UCSD-AML1 (cell line): ENCODE measurements around the gene EXO5.
"Not testable (repeated sequence)": the region's sequence is repeated elsewhere in the genome, so short reads cannot be mapped to it uniquely, and the experiment has no call there.

Experiments used
- DNase-seq: peaks from one replicate; lab custom pipeline; 2025; ENCODE audit not compliant: unreplicated experiment; lab: John Stamatoyannopoulos, UW

Gene EXO5

GRCh38 chr1:40508375-40509341, at the start of gene EXO5:
TSS of gene EXO5 (plus strand) at chr1:40508767. CDS start at chr1:40514545, 5,778 bp downstream.
- peak; percentile 73 for DNase-seq

GRCh38 chr1:40462956-40463590, 45.5 kb upstream of the EXO5 start:
- no peak for DNase-seq

- DNase-seq, result no peak
Measured at GRCh38 chr1:40469327-40469726, 39.2 kb upstream of the EXO5 start.

GRCh38 chr1:40475268-40475667, 33.3 kb upstream of the EXO5 start:
- no peak for DNase-seq

- DNase-seq, result no peak
Measured at GRCh38 chr1:40476924-40477677, 31.5 kb upstream of the EXO5 start, which contains the start of gene ZFP69. TSS of gene ZFP69 (plus strand) at chr1:40477290. CDS start at chr1:40479362, 2,072 bp downstream.

- DNase-seq, result no peak
Measured at GRCh38 chr1:40477678-40478053, 30.9 kb upstream of the EXO5 start.

- no peak for DNase-seq
Measured at GRCh38 chr1:40478276-40478675, 30.3 kb upstream of the EXO5 start.

GRCh38 chr1:40479156-40479555, 29.4 kb upstream of the EXO5 start:
- DNase-seq, result no peak

- no peak for DNase-seq
Measured at GRCh38 chr1:40495315-40495903, 13.2 kb upstream of the EXO5 start.

GRCh38 chr1:40502651-40503050, 5.9 kb upstream of the EXO5 start:
- DNase-seq, result not testable (repeated sequence)

GRCh38 chr1:40507973-40508372, 594 bp upstream of the EXO5 start:
- DNase-seq, result no peak

- DNase-seq, result no peak
Measured at GRCh38 chr1:40519517-40519916, 10.9 kb downstream of the EXO5 start.

- DNase-seq, result no peak
Measured at GRCh38 chr1:40530735-40531380, 22.3 kb downstream of the EXO5 start.

- peak; percentile 87 for DNase-seq
Measured at GRCh38 chr1:40531381-40532061, 23.0 kb downstream of the EXO5 start, which contains the start of gene ZNF684. TSS of gene ZNF684 (plus strand) at chr1:40531637. CDS start at chr1:40533167, 1,530 bp downstream.

- no peak for DNase-seq
Measured at GRCh38 chr1:40532062-40532389, 23.5 kb downstream of the EXO5 start.

- no peak for DNase-seq
Measured at GRCh38 chr1:40532844-40533424, 24.4 kb downstream of the EXO5 start.

- DNase-seq, result no peak
Measured at GRCh38 chr1:40534589-40534988, 26.0 kb downstream of the EXO5 start.

GRCh38 chr1:40535732-40536131, 27.2 kb downstream of the EXO5 start:
- no peak for DNase-seq

GRCh38 chr1:40539338-40539737, 30.8 kb downstream of the EXO5 start:
- DNase-seq, result no peak

GRCh38 chr1:40546957-40547356, 38.4 kb downstream of the EXO5 start:
- DNase-seq, result no peak
